HuH-7.5 (cell line): Measurements from ENCODE around the gene TMED10.
"Not testable (repeated sequence)": the region's sequence is repeated elsewhere in the genome, so short reads cannot be mapped to it uniquely, and the experiment has no call there.

Experiments
- DNase-seq: peaks from one replicate; pipeline ENCODE4 v3.0.0; 2011; ENCODE audit warnings: low spot score

TMED10 gene

DNA sequence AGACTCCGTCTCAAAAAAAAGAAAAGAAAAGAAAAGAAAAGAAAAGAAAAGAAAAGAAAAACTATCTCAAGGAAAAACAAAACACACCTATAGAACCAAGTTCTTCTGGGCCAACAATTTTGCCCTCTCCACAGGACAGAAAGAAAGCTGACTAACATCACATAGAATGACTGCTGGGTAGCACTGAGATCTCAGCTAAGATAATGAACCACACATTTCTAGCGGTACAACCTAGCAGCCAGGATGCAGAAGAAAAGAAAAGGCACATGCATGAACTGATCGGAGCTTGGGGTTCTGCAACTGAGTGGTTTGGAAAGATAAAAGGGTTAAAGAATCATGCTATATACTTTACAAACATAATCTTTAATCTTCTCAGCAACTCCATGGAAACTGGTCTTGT lies 19.5 kb downstream of the TMED10 start:
- DNase-seq: no peak

DNA sequence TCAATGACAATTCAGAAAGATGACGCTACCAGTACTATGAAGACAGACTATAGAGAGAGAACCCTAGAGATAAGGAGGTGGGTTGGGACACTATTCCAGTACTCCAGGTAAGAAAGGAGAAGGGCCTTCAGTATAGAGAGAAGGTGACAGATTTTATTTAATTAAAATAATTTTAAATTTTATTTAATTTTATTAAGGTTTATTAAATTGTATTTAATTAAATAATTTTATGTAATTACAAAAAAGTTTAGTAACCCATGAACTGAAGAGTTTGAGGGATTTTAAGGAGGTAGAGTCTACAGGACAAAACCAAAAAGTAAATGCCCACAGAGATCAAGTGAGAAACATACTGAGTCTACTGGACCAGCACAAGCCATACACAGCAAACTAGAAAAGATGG lies 20.3 kb downstream of the TMED10 start:
- DNase-seq: no peak

GRCh38 chr14:75155169-75155568 lies 21.2 kb downstream of the TMED10 start:
- no peak for DNase-seq

- no peak for DNase-seq
These were observed 23.1 kb downstream of the TMED10 start for GRCh38 chr14:75153295-75153694.

- no peak for DNase-seq
These were observed 24.6 kb downstream of the TMED10 start for GRCh38 chr14:75151851-75152250.

- not testable (repeated sequence) for DNase-seq
These were observed 25.8 kb downstream of the TMED10 start for GRCh38 chr14:75150637-75151036.

DNA sequence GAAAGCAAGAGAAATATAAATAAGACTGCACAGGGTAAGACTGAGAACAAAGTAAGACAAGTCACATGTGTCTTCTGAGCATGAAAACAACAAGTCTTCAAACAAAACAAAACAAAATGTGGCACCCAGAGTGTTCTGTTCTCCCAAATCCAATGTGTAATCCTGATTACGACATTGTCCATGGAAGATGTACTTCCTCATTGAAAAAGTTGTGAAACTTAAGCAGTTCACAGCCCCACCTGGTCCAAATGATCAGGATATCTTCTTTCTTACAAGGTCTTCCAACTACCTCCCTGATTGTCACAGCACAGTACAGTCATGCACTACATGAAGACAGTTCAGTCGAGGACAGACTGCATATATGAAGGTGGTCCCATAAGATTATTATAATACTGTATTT lies 26.3 kb downstream of the TMED10 start:
- DNase-seq: no peak

DNA sequence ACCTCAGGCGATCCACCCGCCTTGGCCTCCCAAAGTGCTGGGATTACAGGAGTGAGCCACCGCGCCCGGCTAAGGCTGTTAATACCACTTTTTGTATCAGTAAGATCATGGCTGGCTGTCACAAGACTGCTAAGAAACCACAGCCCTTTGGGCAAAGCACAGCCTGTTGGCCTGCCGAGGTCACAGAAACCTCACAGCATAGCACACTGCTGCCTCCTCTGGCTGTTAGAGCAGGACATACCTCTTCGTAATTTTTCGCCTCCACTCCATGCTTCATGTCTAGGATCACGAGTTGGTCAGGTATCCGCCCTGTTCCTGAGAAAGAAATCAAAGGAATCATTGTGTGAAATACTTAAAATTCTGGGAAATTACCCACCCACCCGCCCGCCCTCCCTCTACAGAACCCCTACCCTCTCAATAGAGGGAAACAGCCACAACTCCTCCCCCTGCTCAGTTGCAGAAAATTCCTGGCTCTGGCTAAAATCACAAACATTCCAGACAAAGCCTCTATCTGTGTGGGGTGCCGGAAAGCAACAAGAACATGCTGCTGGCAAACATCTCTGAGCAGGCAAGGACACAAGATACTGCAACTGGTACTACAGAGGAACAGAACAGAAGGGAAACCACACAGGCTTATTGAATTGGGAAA lies 28.9 kb downstream of the TMED10 start:
- no peak for DNase-seq

- DNase-seq: no peak
These were observed 31.5 kb downstream of the TMED10 start for GRCh38 chr14:75144944-75145343.

- no peak for DNase-seq
These were observed 32.5 kb downstream of the TMED10 start for GRCh38 chr14:75143761-75144527.

DNA sequence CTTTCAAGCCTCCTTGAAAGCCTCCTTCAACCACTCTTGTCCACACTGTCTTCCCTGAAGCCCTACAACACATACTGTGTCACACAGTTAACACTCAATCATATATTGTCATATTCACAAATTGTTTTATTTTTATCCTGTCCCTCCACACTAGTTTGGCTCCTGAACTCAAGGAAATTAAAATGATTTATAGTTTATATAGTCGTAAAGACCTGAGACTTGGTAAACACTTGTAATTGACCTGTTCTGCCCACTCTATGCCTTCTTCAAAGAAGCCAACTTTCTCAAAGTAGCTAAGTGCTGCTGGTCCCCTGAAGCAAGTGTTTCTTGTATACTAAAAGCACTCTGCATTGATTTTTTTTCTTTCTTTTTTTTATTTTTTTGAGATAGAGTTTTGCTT lies 33.9 kb downstream of the TMED10 start:
- DNase-seq: no peak

DNA sequence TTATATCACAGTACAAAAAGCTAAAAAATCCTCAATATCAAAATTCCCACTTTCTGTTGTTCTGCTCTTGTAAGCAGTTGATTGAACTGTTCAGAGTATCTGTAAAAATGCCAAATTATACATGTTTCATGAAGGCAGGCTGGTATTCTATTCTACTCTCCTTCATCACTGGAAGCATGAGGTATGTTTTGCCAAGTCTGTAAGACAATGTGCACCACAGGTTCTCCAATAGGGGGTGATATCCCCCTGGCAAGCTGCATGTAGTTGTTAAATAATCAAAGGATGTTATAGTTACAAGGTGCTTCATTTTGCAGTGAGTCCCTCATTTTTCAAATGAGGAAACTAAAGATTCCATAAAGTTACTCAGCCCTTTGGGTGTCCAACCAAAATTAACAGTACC lies 34.4 kb downstream of the TMED10 start:
- DNase-seq: peak; percentile 27

GRCh38 chr14:75141062-75141461 lies 35.4 kb downstream of the TMED10 start:
- no peak for DNase-seq

- no peak for DNase-seq
These were observed 35.8 kb downstream of the TMED10 start for GRCh38 chr14:75140620-75141019.

DNA sequence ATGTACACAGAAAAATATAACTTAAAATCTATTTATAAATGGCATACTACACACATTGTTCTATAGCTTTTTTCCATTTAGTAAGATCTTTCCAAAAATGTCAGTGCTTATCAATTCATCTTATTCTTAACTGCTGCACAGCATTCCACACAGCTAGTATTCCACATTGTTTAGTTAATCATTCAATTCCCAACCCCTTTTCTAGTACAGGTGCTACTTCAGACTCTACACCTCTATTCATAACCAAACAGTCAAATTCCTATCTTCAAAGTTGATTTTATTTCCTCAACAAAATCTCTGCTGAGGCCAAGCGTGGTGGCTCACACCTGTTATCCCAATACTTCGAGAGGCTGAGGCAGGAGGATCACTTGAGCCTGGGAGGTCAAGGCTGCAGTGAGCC lies 37.2 kb downstream of the TMED10 start:
- DNase-seq: no peak

GRCh38 chr14:75138492-75138891 lies 37.9 kb downstream of the TMED10 start:
- no peak for DNase-seq

DNA sequence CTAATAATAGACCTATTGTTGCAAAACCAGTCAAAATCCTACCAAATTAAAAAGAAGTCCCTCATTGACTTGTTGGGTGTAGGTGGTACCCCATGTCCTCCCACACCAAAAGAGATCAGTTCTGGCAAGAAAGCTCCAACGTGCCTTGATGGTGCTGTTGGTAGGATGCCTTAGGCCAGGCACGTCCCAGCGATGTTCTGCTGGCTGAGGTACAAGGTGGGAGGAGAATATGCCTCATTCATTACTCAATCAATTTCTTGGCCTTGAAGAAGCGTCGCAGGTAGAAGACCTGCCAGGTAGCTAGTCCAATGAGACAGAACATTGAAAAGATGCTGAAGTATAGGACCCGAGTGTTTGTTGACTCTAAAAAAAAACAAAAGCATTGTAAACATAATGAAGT lies 41.8 kb downstream of the TMED10 start:
- DNase-seq: no peak

DNA sequence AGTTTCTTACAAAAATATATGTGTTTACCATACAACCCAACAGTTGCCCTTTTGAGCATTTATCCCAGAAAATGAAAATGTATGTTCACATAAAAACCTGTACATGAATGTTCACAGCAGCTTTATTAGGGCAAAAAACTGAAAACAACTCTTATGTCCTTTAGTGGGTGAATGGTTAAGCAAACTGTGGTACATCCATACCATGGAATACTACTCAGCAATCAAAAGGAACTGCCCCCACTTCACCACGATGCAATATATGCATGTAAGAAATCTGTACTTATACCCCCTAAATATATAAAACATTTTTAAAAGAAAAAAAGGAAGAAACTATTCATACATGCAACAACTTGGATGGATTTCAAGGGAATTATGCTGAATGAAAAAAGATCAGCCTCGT lies 42.8 kb downstream of the TMED10 start:
- no peak for DNase-seq

DNA sequence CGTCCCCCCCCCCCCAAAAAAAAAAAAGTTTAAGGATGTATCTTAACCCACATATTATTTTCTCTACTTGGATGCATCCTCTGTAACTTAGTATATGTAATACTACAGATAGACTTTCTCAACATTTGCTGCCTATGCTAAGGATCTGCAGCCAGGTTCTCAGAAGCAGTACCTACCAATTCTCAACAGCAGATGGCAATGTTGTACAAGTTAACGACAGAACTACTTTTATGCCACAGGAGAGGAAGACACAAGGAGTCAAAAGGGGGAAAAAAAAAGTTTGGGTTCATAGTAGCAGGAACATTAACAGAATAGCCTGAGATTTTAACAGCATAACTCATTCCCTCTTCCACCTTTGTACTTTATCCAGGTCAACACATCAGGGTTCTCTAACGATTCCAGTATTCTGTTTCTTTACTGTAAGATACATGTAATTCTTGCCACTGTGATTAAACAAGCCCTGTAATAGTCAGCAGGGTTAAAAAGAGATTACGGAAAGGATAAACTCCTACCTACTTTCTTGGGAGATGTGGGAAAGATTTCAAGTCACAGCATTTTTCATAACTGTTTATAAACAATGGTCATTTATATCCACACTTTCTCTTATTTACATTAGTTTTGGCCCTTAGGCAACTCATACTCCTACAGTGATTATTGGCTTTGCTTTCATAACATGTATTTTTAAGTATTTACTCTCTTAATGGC lies 43.9 kb downstream of the TMED10 start:
- peak; percentile 35 for DNase-seq

GRCh38 chr14:75128596-75128990 lies 47.8 kb downstream of the TMED10 start:
- no peak for DNase-seq

DNA sequence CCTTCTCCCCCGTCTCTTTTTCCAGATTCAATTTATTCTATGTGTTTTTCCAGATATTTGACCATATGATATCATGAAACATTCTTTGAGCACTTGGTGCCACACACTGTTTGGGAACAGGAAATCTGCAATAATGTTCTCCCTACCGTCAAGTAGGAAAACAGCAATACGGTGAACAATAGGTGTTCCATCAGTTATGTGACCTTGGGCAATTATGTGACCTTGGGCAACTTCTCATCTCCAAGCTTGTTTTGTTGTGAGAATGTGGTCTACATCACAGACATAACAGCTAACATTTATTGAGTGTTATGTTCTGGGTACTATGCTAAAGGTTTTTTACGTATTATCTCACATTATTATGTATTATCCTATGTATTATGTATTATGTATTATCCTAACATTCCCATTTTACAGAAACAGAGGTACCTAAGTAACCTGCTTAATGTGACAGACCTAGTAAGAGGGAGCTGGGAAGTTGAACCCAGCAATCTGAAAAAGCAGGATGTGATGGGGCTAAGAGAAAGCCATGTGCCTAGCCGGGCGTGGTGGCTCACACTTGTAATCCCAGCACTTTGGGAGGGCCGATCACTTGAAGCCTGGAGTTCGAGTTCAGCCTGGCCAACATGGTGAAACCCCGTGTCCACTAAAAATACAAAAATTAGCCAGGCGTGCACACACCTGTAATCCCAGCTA lies 48.4 kb downstream of the TMED10 start:
- no peak for DNase-seq

DNA sequence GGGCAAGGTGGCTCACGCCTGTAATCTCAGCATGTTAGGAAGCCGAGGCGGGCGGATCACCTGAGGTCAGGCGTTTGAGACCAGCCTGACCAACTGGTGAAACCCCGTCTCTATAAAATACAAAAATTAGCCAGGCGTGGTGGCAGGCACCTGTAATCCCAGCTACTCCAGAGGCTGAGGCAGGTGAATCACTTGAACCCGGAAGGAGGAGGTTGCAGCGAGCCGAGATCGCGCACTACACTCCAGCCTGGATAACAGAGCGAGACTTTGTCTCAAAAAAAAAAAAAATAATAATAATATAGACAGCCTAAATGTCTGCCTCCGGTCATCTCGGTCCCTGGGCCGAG lies 49.0 kb downstream of the TMED10 start:
- not testable (repeated sequence) for DNase-seq
